Stimulated activated CD4-positive, alpha-beta T cell treated with anti-CD3 and anti-CD28 coated beads, Interleukin-12 subunit alpha, Interleukin-12 subunit beta, amount 100 ng/mL, for 4 hours (primary cell): Measurements from ENCODE around the gene TIGD2.
"Not testable (repeated sequence)": the region's sequence is repeated elsewhere in the genome, so short reads cannot be mapped to it uniquely, and the experiment has no call there.

Source experiments
- DNase-seq: peaks from one replicate; pipeline ENCODE4 v3.0.0-alpha.2; 2020

TIGD2 gene

GRCh38 chr4:89121387-89122068, 10.2 kb downstream of the TIGD2 start:
- no peak for DNase-seq

- DNase-seq: no peak
Observed at GRCh38 chr4:89123451-89123851, 12.1 kb downstream of the TIGD2 start.

GRCh38 chr4:89125901-89126782, 14.8 kb downstream of the TIGD2 start:
- no peak for DNase-seq

GRCh38 chr4:89129080-89129640, 17.8 kb downstream of the TIGD2 start:
- DNase-seq: no peak

GRCh38 chr4:89134775-89135319, 23.5 kb downstream of the TIGD2 start:
- DNase-seq: no peak

- no peak for DNase-seq
Observed at GRCh38 chr4:89136525-89136924, 25.2 kb downstream of the TIGD2 start.

GRCh38 chr4:89137231-89137630, 25.9 kb downstream of the TIGD2 start:
- no peak for DNase-seq

GRCh38 chr4:89137695-89138094, 26.4 kb downstream of the TIGD2 start:
- DNase-seq: no peak

GRCh38 chr4:89140168-89140759, 28.9 kb downstream of the TIGD2 start:
- DNase-seq: no peak

GRCh38 chr4:89142691-89143669, 31.6 kb downstream of the TIGD2 start:
- DNase-seq: no peak

GRCh38 chr4:89144652-89145051, 33.3 kb downstream of the TIGD2 start:
- not testable (repeated sequence) for DNase-seq

GRCh38 chr4:89146196-89146595, 34.9 kb downstream of the TIGD2 start:
- DNase-seq: no peak

- DNase-seq: no peak
Observed at GRCh38 chr4:89152972-89153371, 41.6 kb downstream of the TIGD2 start.

- DNase-seq: no peak
Observed at GRCh38 chr4:89156174-89156914, 45.0 kb downstream of the TIGD2 start.

GRCh38 chr4:89157488-89158024, 46.2 kb downstream of the TIGD2 start:
- no peak for DNase-seq

- DNase-seq: no peak
Observed at GRCh38 chr4:89158884-89159503, 47.7 kb downstream of the TIGD2 start.

GRCh38 chr4:89160806-89161205, 49.5 kb downstream of the TIGD2 start:
- no peak for DNase-seq

GRCh38 chr4:89161841-89162240, 50.5 kb downstream of the TIGD2 start:
- DNase-seq: no peak

GRCh38 chr4:89162496-89162895, 51.2 kb downstream of the TIGD2 start:
- no peak for DNase-seq

- DNase-seq: no peak
Observed at GRCh38 chr4:89162987-89163386, 51.7 kb downstream of the TIGD2 start.
